COLO668 (cell line): ENCODE measurements around the gene PRR12.

Experiments used
- DNase-seq: peaks from one replicate; lab custom pipeline; 2025; ENCODE audit not compliant: unreplicated experiment; lab: John Stamatoyannopoulos, UW

Gene PRR12

GRCh38 chr19:49641688-49642491 is 50.9 kb downstream of the PRR12 start, which contains the start of gene SCAF1:
TSS of gene SCAF1 (plus strand) at chr19:49642209. CDS start at chr19:49645027, 2,818 bp downstream.
- DNase-seq: peak; percentile 99

GRCh38 chr19:49642492-49643035 is 51.6 kb downstream of the PRR12 start:
- DNase-seq: no peak

GRCh38 chr19:49643466-49643865 is 52.5 kb downstream of the PRR12 start:
- no peak for DNase-seq

DNA sequence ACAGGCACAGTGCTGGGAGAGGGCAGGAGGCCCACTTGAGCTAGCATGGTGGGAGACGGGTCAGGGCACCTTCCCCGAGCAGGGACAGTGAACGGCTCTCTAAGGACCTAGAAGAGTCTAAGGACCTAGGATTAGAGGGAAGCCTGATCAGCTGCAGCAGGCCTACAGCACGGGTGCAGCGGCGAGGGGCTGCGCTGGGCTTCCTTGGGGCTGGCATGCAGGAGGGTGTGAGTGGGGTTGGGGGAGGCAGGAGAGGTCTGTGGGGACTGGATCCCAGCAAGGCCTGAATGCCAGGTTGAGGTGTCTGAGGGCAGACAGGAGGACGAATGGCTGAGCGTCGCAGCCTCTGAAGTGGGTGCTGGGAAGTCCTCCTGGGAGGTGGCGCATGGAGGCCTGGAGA is 54.6 kb downstream of the PRR12 start:
- no peak for DNase-seq

- no peak for DNase-seq
Measured at GRCh38 chr19:49645995-49646394, 55.0 kb downstream of the PRR12 start.

DNA sequence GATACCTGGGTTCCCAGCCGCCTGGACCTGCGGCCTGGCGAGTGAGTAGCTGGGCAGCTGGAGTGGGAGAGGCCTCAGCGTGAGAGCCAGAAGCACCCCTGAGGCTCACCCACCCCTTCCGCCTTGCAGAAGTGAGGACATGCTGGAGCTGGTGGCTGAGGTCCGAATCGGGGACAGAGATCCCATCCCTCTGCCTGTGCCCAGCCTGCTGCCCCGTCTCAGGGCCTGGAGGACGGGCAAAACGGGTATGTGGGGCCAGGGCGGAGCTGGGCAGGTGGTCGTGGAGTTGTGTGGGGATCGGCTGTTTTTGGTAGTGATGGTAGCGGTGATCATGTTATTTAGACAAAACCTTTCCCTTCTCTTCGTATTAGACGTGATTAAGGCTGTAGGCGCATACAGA is 55.6 kb downstream of the PRR12 start:
- no peak for DNase-seq

DNA sequence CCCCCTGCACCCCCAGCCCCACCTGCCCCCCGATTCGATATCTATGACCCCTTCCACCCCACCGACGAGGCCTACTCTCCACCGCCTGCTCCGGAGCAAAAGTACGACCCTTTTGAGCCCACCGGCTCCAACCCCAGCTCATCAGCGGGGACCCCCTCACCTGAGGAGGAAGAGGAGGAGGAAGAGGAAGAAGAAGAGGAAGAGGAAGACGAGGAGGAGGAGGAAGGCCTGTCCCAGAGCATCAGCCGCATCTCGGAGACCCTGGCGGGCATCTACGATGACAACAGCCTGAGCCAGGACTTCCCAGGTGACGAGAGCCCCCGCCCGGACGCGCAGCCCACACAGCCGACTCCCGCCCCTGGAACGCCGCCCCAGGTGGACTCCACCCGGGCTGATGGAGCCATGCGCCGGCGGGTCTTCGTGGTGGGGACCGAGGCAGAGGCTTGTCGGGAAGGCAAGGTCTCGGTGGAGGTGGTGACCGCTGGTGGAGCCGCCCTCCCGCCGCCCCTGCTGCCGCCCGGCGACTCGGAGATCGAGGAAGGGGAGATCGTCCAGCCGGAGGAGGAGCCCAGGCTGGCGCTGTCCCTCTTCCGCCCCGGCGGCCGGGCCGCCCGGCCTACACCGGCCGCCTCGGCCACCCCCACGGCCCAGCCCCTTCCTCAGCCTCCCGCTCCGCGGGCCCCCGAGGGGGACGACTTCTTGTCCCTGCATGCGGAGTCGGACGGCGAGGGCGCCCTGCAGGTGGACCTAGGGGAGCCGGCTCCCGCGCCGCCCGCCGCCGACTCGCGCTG is 60.2 kb downstream of the PRR12 start:
- no peak for DNase-seq

DNA sequence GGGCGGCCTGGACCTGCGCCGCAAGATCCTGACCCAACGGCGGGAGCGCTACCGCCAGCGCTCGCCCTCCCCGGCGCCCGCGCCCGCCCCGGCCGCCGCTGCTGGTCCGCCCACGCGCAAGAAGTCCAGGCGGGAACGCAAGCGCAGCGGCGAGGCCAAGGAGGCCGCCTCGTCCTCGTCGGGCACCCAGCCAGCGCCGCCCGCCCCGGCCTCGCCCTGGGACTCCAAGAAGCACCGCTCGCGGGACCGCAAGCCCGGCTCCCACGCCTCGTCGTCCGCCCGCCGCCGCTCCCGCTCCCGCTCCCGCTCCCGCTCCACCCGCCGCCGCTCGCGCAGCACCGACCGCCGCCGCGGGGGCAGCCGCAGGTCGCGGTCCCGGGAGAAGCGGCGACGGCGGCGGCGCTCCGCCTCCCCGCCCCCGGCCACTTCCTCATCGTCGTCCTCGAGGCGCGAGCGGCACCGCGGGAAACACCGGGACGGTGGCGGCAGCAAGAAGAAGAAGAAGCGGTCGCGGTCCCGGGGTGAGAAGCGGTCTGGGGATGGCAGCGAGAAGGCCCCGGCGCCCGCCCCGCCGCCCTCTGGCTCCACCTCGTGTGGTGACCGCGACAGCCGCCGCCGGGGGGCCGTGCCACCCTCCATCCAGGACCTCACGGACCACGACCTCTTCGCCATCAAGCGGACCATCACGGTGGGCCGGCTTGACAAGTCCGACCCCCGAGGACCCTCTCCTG is 61.0 kb downstream of the PRR12 start:
- no peak for DNase-seq

GRCh38 chr19:49652551-49653465 is 61.8 kb downstream of the PRR12 start:
- DNase-seq: no peak

DNA sequence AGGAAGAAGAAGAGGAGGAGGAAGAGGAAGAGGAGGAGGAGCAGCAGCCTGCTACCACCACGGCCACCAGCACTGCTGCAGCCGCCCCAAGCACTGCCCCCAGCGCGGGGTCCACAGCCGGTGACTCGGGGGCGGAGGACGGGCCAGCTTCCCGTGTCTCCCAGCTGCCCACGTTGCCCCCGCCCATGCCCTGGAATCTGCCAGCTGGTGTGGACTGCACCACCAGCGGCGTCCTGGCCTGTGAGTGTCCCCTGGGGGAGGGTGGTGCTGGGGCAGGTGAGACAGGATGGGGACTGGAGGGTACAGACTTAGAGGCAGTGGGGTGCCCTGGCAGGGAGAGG is 62.5 kb downstream of the PRR12 start:
- no peak for DNase-seq

DNA sequence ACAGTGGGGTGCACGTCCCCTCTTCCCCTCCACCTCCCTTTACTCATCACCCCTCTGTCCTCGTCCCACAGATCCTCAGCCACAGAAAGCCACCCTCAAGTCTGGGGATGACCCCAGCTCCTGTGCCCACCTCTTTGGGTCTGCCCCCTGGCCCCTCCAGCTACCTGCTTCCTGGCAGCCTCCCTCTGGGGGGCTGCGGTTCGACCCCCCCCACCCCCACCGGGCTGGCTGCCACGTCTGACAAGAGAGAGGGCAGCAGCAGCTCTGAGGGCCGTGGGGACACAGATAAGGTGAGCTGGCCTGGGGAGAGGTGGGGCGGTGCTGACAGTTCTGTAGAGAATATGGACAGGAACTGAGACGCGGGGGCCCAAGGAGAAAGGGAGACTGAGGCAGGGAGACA is 63.6 kb downstream of the PRR12 start:
- no peak for DNase-seq

DNA sequence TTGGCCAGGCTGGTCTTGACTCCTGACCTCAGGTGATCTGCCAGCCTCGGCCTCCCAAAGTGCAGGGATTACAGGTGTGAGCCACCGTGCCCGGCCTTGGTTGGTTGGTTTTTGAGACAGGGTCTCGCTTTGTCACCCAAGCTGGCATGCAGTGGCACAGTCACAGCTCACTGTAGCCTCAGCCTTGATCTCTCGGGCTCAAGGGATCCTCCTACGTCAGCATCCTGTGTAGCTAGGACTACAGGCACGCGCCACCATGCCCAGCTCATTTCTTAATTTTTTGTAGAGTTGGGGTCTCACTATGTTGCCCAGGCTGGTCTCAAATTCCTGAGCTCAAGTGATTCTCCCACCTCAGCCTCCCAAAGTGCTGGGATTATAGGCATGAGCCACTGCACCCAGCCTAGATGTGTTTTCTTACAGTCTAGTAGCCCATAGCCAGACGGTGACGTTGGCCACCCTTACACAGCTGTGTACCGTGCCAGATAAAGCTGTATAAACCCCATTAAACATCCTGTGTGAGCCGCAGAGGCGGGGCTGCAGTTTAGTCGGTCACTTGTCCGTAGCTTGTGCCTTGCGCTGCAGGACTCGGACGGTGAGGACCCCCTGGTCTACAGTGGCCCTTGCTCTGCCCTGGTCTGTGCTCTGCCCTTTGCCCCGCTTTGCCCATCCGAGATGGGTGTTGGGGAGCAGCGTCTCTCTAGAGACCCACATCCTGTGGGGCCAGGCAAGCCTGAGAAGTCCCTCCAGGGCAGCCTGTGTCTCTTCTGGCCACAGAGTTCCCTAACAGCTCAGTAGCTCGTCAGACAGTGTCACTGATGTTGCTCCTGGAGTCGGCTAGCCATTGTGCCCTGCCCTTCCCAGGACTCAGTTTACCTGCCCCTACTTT is 64.8 kb downstream of the PRR12 start:
- no peak for DNase-seq

GRCh38 chr19:49656456-49657109 is 65.6 kb downstream of the PRR12 start:
- no peak for DNase-seq

GRCh38 chr19:49657493-49658138 is 66.6 kb downstream of the PRR12 start:
- no peak for DNase-seq

DNA sequence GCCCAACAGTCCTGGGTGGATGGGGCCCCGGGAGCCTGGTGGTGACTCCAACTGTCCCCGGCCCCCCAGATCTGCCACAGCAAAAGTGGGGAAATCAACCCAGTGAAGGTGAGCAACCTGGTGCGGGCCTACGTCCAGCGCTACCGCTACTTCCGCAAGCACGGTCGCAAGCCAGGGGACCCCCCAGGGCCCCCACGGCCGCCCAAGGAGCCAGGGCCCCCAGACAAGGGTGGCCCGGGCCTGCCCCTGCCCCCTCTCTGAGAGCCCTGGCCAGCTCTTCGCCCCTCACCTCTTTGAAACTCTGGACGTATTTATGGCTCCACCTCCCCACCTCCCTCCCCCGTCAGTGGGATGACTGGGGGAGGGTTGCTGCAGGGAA is 67.1 kb downstream of the PRR12 start:
- no peak for DNase-seq

- DNase-seq: no peak
Measured at GRCh38 chr19:49658566-49659442, 67.8 kb downstream of the PRR12 start.

DNA sequence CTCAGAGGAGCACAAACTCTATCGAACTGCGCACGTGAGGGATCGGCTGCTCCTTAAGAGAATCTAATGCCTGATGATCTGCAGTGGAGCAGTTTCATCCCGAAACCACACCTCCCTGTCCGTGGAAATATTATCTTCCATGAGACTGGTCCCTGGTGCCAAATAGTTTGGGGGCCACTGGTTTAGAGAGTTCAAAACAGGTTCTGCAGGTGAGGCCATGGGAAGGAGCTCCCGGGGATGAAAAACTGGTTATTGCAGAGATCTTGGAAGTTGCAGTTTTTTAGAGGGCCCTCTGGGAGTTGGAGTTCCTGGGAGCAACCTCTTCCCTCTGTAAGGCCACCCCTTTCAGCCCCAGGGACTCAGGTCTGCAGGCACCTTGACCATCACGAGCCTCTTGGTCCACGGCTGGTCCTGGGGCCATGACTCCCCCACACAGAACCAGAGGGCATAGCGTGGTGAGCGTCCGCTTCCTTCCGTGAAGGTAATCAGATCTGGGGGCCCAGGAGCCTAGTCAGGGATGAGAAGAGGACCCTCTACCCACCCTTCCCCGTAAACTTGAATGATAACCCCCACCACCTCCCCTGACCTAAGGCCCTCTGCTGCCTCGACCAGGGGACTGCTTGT is 69.5 kb downstream of the PRR12 start:
- DNase-seq: no peak
